Body of pancreas (tissue), 4 donors: Measurements from ENCODE around the gene SIPA1L3.

Experiments
- POLR2A ChIP-seq, 3 donors: fragments of 450-650 bp; IDR thresholded peaks; one replicate each; pipeline ENCODE4 v1.6.1; 2016; ENCODE audit warnings: antibody characterized with exemption in 3 of 3, mild to moderate bottlenecking in 2 of 3
- TF ChIP-seq, protein P1 (sequence below), 7 experiments: fragments of 450-650 bp in 4 of 7; fragments of 200-600 bp in 3 of 7; sonication (generic) in 3 of 7; IDR thresholded peaks; one replicate each; pipeline ENCODE4 v1.5.1; 2016 to 2019; ENCODE audit warnings: antibody characterized with exemption in 7 of 7

DNA sequence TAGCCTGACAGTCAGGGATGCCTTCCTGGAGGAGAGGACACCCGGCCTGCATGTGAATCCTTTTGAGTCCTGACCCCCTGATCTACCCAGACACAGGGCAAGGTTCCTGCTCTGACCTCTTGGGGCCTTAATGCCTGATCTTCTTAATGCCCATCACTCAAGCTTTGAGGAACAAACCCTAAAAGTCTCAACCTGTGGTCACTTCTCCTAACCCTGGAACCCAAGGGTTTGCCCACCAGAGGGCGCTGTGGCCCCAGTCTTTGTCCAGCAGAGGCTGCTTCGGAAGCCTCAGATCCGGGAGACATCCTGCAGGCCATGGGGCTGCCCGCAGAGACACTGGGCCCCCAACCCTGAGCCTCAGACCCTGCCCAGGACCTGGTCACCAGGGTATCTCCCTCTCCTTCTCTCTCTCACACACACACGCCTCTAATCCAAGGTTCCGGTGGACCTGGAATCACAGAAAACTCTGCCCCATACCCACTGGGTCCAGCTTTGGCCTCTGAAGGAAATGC is 326.8 kb downstream of the SIPA1L3 start:
- no peak for TF ChIP-seq POLR2A (IDR thresholded peaks at IDR 0.05)
- TF ChIP-seq, protein P1, sequence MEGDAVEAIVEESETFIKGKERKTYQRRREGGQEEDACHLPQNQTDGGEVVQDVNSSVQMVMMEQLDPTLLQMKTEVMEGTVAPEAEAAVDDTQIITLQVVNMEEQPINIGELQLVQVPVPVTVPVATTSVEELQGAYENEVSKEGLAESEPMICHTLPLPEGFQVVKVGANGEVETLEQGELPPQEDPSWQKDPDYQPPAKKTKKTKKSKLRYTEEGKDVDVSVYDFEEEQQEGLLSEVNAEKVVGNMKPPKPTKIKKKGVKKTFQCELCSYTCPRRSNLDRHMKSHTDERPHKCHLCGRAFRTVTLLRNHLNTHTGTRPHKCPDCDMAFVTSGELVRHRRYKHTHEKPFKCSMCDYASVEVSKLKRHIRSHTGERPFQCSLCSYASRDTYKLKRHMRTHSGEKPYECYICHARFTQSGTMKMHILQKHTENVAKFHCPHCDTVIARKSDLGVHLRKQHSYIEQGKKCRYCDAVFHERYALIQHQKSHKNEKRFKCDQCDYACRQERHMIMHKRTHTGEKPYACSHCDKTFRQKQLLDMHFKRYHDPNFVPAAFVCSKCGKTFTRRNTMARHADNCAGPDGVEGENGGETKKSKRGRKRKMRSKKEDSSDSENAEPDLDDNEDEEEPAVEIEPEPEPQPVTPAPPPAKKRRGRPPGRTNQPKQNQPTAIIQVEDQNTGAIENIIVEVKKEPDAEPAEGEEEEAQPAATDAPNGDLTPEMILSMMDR (IDR thresholded peaks at IDR 0.05), result peak; percentile 56 to 76 (median 73)
